Spleen (tissue), 7 donors: ENCODE data around the gene MYCBPAP.

Source experiments
- POLR2A ChIP-seq, 3 donors: fragments of 450-650 bp; IDR thresholded peaks; one replicate each; pipeline ENCODE4 v1.5.1; 2017; ENCODE audit warnings: antibody characterized with exemption in 3 of 3, mild to moderate bottlenecking in 1 of 3
- POLR2AphosphoS5 ChIP-seq, 3 donors: sonication (generic); formaldehyde crosslinking; IDR thresholded peaks; one replicate each; pipeline ENCODE4 v1.5.1; 2017; ENCODE audit warnings: antibody characterized with exemption in 3 of 3
- TF ChIP-seq, protein P1 (sequence below), 11 experiments: fragments of 200-600 bp in 7 of 11; fragments of 450-650 bp in 4 of 11; sonication (generic) in 4 of 11; IDR thresholded peaks in 8 of 11; conservative IDR thresholded peaks in 3 of 11; 1 replicate in 7 of 11; 2 replicates in 4 of 11; pipeline versions ENCODE4 v1.4.0 to v1.8.0; 2016 to 2021; ENCODE audit warnings: antibody characterized with exemption in 11 of 11, inconsistent platforms in 4 of 11, mild to moderate bottlenecking in 1 of 11
- donor health status: DM: no; HTN: no; CAD: no; lungs with moderate emphysema.
- donor health status: DM: no; HTN: no; CAD: no.
- donor health status: DM: no; HTN: no; CAD: no.

DNA sequence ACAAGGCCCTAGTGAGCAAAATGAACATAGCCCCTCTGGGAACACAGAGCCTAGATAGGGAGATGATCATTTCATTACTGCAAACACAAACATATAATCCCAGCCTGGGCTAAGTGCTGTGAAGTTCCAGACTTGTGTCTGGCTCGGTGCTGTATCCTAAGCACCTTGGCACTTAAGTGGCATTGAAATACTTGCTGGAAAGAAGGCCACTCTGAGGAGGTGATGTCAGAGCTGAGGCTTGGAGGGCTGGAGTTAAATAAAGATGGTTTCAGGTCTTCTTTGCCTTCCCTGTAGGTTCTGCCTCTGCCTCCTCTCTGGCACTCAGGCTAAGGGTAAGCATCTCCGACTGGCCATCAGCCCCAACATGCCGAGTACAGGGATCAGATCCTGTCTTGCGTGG lies 49.9 kb downstream of the MYCBPAP start:
- TF ChIP-seq, protein P1, sequence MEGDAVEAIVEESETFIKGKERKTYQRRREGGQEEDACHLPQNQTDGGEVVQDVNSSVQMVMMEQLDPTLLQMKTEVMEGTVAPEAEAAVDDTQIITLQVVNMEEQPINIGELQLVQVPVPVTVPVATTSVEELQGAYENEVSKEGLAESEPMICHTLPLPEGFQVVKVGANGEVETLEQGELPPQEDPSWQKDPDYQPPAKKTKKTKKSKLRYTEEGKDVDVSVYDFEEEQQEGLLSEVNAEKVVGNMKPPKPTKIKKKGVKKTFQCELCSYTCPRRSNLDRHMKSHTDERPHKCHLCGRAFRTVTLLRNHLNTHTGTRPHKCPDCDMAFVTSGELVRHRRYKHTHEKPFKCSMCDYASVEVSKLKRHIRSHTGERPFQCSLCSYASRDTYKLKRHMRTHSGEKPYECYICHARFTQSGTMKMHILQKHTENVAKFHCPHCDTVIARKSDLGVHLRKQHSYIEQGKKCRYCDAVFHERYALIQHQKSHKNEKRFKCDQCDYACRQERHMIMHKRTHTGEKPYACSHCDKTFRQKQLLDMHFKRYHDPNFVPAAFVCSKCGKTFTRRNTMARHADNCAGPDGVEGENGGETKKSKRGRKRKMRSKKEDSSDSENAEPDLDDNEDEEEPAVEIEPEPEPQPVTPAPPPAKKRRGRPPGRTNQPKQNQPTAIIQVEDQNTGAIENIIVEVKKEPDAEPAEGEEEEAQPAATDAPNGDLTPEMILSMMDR (IDR thresholded peaks at IDR 0.05 in 8 of 11, conservative IDR thresholded peaks at IDR 0.05 in 3 of 11) = no peak
- no peak for TF ChIP-seq POLR2A (IDR thresholded peaks at IDR 0.05)
- no peak for TF ChIP-seq POLR2AphosphoS5 (IDR thresholded peaks at IDR 0.05)
